CD4-positive, alpha-beta T cell treated with Interleukin-15 for 4 hours (primary cell): Measurements from ENCODE around the gene LIPK.
"Not testable (repeated sequence)": the region's sequence is repeated elsewhere in the genome, so short reads cannot be mapped to it uniquely, and the experiment has no call there.

Source experiments
- DNase-seq: peaks from one replicate; pipeline ENCODE4 v3.0.0-alpha.2; 2020; ENCODE audit warnings: low spot score

LIPK gene

GRCh38 chr10:88721392-88721791, 15.3 kb downstream of the LIPK start:
- DNase-seq, result no peak

DNA sequence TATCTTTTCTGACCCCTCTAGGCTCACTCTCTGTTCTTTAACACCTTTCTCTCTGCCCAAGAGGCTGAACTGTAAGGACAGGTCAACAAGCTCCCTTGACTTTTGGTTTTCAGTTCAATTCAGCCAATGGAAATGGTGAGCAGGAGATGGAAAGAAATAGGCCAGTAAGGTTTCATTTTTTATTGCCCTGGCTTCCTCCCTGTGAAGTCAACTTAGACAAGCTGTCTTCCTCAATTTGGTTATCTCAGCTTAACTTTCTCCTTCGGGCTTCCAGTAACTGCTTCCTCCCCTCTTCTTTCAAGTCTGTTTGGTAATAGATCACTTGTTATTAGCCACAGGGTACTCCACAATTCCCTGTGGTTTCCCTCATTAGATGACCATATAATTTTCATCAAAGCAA, 19.7 kb downstream of the LIPK start:
- no peak for DNase-seq

DNA sequence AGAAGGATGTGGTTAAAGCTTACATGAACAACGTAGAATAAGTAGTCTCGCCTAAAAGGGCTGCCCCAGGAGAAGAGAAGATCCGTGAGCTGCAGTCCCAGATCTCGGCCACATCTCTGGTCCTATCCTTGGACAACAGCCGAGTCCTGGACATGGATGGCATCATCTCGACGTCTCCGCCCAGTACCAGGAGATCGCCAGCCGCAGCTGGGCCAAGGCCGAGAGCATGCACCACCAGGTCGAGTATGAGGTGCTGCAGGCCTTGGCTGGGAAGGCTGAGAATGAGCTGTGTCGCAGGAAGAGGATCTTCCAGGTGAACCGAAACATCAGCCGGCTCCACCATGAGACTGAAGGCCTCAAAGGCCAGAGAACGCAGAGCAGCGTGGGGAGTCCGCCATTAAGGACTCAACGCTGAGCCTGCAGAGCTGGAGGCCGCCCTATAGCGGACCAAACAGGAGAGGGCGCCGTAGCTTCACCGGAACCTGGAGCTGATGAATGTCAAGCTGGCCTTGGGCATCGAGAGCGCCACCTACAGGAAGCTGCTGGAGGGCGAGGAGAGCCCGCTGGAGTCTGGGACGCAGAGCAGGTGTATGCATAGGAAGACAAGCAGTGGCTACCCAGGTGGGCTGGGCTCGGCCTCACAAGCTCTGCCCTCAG, 22.2 kb downstream of the LIPK start:
- no peak for DNase-seq

DNA sequence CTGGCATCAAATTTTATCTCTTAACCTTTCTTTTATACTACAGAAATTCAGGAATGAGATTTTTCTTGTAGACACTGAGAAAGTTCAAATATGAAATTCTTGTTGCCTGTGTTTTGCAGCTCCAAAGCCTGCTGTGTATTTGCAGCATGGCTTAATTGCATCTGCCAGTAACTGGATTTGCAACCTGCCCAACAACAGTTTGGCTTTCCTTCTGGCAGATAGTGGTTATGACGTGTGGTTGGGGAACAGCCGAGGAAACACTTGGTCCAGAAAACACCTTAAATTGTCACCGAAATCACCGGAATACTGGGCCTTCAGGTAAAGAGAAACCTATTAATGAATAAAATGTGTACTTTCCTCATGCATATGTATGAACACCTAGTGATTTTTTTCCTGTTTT, 24.8 kb downstream of the LIPK start:
- no peak for DNase-seq

- no peak for DNase-seq
These were observed 25.2 kb downstream of the LIPK start for GRCh38 chr10:88731296-88731695.

DNA sequence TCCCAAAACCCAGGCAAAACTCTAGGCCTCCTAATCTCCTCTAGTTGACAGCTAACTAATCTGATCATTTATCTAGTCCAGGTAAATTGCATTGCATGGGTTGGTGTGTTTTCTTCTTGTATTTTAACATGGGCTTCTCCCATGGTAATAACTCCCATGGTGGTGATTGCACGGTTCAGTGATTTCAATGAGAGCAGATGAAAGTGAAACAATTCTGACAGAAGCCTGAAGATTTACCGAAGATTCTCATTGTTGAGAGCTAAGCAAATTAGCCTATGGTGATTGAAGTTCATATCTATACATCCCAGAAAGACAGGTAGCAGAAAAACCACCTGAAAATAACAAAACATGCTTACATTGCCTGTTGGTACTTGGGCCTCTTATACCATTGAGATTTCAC, 27.2 kb downstream of the LIPK start:
- DNase-seq, result no peak

DNA sequence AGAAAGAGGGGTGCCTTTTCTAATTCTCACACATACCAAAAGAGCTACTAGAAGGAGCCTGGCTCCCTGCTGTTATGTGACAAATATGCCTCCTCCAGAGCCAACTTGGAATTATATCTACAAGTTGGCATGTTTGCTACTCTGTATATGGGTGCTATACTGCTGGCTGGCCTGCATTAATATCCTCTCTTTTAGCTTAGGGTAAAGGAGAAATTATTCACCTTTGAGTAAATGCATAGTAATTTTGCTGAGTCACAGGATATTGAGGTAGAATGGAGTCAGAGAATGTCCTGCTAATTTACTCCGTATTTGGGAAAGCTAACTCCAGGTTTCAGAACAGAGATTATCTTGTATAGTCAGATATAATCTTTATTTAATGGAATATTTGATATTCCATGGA, 29.6 kb downstream of the LIPK start:
- DNase-seq, result no peak

DNA sequence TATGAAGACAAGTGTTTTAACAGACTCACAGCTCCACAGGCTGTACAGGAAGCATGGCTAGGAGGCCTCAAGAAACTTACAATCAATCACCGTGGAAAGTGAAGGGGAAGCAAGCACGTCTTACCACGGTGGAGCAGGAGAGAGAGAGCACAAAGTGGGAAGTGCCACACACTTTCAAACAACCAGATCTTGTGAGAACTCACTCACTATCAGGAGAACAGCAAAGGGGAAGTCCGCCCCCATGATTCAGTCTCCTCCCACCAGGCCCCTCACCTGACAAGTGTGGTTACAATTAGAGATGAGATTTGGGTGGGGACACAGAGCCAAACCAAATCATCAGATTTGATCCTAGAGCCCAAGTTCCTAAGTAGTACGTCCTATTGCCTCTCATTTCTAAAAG, 35.9 kb downstream of the LIPK start:
- DNase-seq, result not testable (repeated sequence)

- DNase-seq, result no peak
These were observed 36.4 kb downstream of the LIPK start for GRCh38 chr10:88742448-88742847.

- no peak for DNase-seq
These were observed 38.0 kb downstream of the LIPK start for GRCh38 chr10:88744002-88744401.

GRCh38 chr10:88745633-88746032, 39.6 kb downstream of the LIPK start:
- no peak for DNase-seq

GRCh38 chr10:88754287-88754686, 48.2 kb downstream of the LIPK start:
- no peak for DNase-seq

GRCh38 chr10:88755753-88756152, 49.7 kb downstream of the LIPK start:
- no peak for DNase-seq

DNA sequence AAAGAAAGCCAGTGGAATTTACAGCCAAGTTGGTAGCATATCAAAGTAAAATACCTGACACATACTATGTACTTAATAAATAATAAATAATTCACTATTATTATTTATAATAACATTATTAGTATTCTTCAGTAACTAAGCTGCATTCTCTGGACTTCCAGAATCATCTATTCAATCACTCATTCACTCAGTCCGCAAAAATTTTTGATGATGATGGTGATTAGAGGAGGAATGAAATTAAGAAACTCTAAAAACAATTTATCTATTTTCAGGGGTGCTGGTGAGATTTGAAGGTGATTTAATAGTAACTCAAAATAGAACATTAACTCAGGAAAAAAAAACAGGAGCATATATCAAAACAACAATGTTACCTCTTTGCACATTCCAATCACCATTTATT, 50.6 kb downstream of the LIPK start:
- no peak for DNase-seq

DNA sequence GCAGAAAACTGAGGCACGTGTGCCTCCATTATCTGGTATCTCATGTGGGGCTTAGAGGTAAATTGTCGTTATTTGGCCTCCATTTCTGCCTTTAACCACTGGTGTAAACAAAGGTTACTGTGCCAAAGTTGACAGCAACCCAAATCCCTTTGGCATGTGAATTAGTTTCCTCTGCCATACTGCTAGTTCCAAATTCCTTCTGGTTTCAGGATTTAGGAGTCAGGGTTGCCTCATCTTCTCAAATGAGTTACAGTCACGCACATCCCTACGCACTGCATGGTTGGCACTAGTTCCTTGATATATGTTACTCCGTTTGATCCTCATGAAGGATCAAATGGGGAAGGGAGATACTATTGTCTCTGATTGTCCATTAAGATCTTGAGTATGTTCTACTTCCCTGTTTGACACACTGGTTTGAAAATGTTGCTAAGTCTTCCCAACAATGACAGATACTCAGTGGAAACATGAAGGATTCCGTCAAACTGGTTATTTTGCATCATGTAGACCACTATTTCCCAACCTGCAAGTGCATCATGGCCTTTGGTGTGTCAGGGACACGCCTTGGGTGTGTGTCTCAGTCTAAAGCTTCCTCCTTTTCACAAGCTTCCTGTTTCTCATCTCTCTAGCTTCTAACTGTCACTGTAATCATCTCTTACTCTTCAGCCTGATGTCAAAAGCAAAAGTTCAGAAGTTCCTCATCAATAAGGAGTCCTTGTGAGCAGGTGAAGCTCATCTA, 53.5 kb downstream of the LIPK start, which contains the start of gene LIPN:
LIPN (plus strand) TSS at position 655 of the 736 bp plus-strand sequence. CDS start 1,386 bp downstream, outside the sequence.
- peak; percentile 4 for DNase-seq

- no peak for DNase-seq
These were observed 56.9 kb downstream of the LIPK start for GRCh38 chr10:88762906-88763305.

DNA sequence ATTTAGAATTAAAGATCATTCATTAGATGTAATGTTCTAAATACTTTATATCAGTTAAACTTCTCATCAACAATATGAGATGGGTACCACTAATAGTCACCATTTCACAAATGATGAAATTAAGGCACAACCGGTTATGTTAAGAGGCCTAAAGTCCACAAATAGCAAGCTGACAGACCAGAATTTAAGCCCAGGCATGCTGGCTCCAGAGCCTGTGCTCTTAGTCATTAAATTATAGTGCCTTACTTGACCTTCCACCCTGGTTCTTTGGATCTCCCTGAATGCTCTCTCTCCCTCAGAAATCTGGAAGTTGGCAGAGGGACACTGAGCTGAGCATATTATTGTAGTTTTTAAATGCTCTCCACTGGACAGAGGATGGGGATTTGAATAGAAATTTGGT, 57.4 kb downstream of the LIPK start:
- DNase-seq, result no peak

DNA sequence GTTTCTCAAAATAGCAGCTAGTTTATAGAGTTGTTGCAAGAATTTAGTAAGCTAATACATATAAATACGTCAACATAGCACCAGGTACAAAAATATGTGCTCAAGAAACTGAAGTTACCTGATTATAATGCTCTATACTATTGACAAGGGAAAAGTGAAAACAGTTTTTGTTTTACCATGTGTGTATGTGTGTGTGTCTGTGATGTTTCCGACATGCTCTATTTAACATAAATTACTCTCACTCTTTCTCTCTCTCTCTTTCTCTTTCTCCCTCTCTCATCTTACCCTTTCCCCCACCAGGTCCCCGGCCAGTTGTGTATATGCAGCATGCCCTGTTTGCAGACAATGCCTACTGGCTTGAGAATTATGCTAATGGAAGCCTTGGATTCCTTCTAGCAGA, 58.1 kb downstream of the LIPK start:
- DNase-seq, result no peak

- no peak for DNase-seq
These were observed 59.8 kb downstream of the LIPK start for GRCh38 chr10:88765816-88766215.

DNA sequence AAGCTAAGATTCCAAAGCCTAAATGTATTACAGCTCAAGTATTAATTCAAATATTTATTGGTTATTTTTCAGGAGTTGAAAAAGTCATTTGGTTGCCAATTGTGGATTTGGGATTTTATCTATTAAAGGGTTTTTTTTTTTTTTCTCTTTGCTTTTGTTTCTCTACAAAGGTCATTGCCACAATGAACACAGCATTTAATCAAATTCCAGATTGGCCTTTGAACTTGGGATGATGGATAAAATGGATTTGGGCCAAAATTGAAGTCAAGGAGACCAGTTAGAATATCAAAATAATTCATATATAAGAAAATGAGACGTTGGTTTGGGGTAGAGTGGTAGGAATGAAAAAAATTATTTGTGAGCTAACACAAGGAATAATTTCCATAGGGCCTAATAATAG, 63.3 kb downstream of the LIPK start:
- DNase-seq, result no peak

GRCh38 chr10:88781206-88781605, 75.2 kb downstream of the LIPK start:
- no peak for DNase-seq

GRCh38 chr10:88782222-88782621, 76.2 kb downstream of the LIPK start:
- DNase-seq, result no peak

DNA sequence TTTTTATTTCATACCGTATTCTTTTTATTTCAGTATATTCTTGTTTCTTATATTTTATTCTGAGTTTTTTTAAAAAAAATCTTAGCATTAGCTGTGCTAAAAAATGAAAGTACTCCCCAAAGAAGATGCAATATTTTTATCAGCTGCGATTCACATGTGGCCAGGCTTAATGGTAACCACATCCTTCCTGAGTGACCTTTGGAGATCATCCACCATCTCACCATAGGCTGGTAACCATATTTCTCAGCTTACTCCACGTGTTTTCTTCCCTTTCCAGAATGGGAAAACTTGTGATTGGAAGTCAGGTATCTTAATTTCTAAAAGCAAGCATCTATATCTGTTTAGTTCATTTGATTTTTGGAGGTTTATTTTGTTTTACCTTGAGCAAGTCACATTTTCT, 77.7 kb downstream of the LIPK start:
- DNase-seq, result no peak
